Hepatocyte (in vitro differentiated cells): Measurements from ENCODE around the gene ARCN1. TPM values are rescaled to one million over a fixed set of nuclear protein-coding genes. Genes with fewer than 3 reads are reported as not detected.
"Not testable (repeated sequence)": the region's sequence is repeated elsewhere in the genome, so short reads cannot be mapped to it uniquely, and the experiment has no call there.

ENCODE experiments used
- DNase-seq: peaks from one replicate; pipeline ENCODE4 v3.0.0-alpha.2; 2016; ENCODE audit warnings: low spot score
- H2AFZ ChIP-seq: fragments of 200-600 bp; sonication (generic); 2 replicates; pipeline ENCODE4 v1.6.0; 2016; ENCODE audit warnings: antibody characterized with exemption, mild to moderate bottlenecking
- H3K27ac ChIP-seq: fragments of 200-600 bp; sonication (generic); 2 replicates; pipeline ENCODE4 v1.5.1; 2016; ENCODE audit warnings: mild to moderate bottlenecking
- H3K27me3 ChIP-seq: fragments of 200-600 bp; sonication (generic); 2 replicates; pipeline ENCODE4 v1.6.1; 2016
- H3K36me3 ChIP-seq: fragments of 200-600 bp; sonication (generic); replicated peaks from 2 replicates; pipeline ENCODE4 v1.5.1; 2016; ENCODE audit warnings: low read depth; ENCODE audit not compliant: insufficient read depth
- H3K4me1 ChIP-seq: fragments of 200-600 bp; sonication (generic); 2 replicates; pipeline ENCODE4 v1.5.1; 2016; ENCODE audit warnings: mild to moderate bottlenecking, moderate library complexity; ENCODE audit not compliant: insufficient read depth
- H3K4me2 ChIP-seq: fragments of 200-600 bp; sonication (generic); 2 replicates; pipeline ENCODE4 v1.6.0; 2016
- H3K4me3 ChIP-seq: fragments of 200-600 bp; sonication (generic); 2 replicates; pipeline ENCODE4 v1.5.1; 2016; ENCODE audit warnings: mild to moderate bottlenecking
- H3K79me2 ChIP-seq: fragments of 200-600 bp; sonication (generic); 2 replicates; pipeline ENCODE4 v1.6.0; 2017; ENCODE audit warnings: mild to moderate bottlenecking
- H3K9me2 ChIP-seq: fragments of 200-600 bp; sonication (generic); replicated peaks from 2 replicates; pipeline ENCODE4 v1.6.0; 2017; ENCODE audit warnings: mild to moderate bottlenecking; ENCODE audit not compliant: insufficient read depth
- H3K9me3 ChIP-seq: fragments of 200-600 bp; sonication (generic); 2 replicates; pipeline ENCODE4 v1.5.1; 2016; ENCODE audit warnings: low read depth, mild to moderate bottlenecking
- H4K20me1 ChIP-seq: fragments of 200-600 bp; sonication (generic); 2 replicates; pipeline ENCODE4 v1.6.0; 2016; ENCODE audit warnings: mild to moderate bottlenecking; ENCODE audit not compliant: insufficient read depth, poor library complexity, severe bottlenecking
- EZH2 ChIP-seq: fragments of 200-600 bp; sonication (generic); IDR thresholded peaks from 2 replicates; pipeline ENCODE4 v1.6.1; 2016; ENCODE audit warnings: antibody characterized with exemption, mild to moderate bottlenecking, borderline replicate concordance
- EZH2phosphoT487 ChIP-seq: fragments of 200-600 bp; sonication (generic); IDR thresholded peaks from one replicate; pipeline ENCODE4 v1.6.1; 2018; ENCODE audit warnings: antibody characterized with exemption, mild to moderate bottlenecking, low read depth, moderate library complexity; ENCODE audit not compliant: unreplicated experiment, severe bottlenecking
- WGBS: methylation state at CpG from one replicate; pipeline ENCODE4 v1.1.6; 2016; ENCODE audit warnings: low lambda C conversion rate; ENCODE audit errors: missing lambda C conversion rate; 5-methylcytosine and 5-hydroxymethylcytosine counted together
- polyA plus RNA-seq: library from polyadenylated mRNA; unstranded; fragments of >200 nt; fragmentation: Nextera tagmentation; extraction: Ambion mirVana; gene quantifications from 2 replicates; pipeline ENCODE4 v1.2.1, GENCODE V29; 2016
- total RNA-seq: library from RNA; depleted of rRNA; stranded (reverse); fragments of >200 nt; gene quantifications from 2 replicates; pipeline ENCODE4 v1.2.3, GENCODE V29; 2014
- TF ChIP-seq, protein P1 (sequence below): fragments of 200-600 bp; sonication (generic); IDR thresholded peaks from 2 replicates; pipeline ENCODE4 v1.5.1; 2016; ENCODE audit warnings: antibody characterized with exemption, mild to moderate bottlenecking; ENCODE audit not compliant: poor library complexity

ARCN1 gene
- total and polyA plus RNA-seq, 2 experiments from 2014 or later = 166 to 190 TPM

DNA sequence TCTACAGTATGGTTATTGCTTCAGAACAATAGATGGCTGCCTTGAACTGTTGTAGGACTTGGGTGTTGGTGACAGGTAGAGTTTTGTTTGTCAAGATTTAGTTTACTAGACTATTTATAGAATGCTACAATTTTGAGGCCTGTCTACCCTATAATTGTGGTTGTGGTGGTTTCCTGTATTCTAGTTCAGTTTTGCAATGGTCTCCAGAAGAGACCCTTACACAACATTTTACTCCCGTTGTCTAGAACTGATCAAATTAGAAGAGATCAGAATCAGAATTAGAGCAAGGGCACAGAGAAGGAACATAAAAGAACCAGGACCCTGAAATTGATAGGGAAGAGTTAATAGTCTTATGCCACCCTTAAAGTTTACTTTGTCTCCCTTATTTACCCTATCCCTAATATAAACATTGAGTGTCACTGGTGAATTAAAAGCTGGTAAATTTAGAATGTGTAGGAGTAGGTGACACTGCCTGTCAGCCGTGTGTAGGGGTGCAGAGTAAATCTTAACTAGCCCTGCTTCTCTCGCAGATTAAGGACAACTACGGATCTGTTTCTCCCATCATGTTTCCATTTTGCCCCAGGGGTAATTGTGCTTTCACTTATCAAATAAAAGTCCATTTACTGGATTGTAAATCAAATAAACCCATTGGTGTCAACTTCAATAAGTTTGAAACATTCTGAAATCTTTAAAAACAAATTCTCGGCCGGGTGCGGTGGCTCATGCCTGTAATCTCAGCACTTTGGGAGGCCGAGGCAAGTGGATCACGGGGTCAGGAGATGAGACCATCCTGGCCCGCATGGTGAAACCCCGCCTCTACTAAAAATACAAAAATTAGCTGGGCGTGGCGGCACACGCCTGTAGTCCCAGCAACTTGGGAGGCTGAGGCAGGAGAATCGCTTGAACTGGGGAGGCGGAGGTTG, 24.3 kb downstream of the ARCN1 start:
- Histone ChIP-seq H3K4me1 (no peaks in the 10 kb centered on the region), H4K20me1 (peaks cover 10% of the 10 kb centered on the region), H3K36me3 (no peaks in the 10 kb centered on the region), H3K9me2 (no peaks in the 10 kb centered on the region), H2AFZ (no peak overlapping the region), H3K4me3 (no peak overlapping the region), H3K79me2 (peaks cover 22% of the 10 kb centered on the region), H3K27me3 (no peaks in the 10 kb centered on the region), H3K27ac (no peak overlapping the region), H3K4me2 (no peak overlapping the region), H3K9me3 (no peaks in the 10 kb centered on the region)
- DNase-seq = no peak
- TF ChIP-seq EZH2 (no peak), EZH2phosphoT487 (no peak)
- TF ChIP-seq, protein P1, sequence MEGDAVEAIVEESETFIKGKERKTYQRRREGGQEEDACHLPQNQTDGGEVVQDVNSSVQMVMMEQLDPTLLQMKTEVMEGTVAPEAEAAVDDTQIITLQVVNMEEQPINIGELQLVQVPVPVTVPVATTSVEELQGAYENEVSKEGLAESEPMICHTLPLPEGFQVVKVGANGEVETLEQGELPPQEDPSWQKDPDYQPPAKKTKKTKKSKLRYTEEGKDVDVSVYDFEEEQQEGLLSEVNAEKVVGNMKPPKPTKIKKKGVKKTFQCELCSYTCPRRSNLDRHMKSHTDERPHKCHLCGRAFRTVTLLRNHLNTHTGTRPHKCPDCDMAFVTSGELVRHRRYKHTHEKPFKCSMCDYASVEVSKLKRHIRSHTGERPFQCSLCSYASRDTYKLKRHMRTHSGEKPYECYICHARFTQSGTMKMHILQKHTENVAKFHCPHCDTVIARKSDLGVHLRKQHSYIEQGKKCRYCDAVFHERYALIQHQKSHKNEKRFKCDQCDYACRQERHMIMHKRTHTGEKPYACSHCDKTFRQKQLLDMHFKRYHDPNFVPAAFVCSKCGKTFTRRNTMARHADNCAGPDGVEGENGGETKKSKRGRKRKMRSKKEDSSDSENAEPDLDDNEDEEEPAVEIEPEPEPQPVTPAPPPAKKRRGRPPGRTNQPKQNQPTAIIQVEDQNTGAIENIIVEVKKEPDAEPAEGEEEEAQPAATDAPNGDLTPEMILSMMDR = no peak
- whole genome bisulfite sequencing = 88% methylated on average over 16 of the region's 16 CpGs

DNA sequence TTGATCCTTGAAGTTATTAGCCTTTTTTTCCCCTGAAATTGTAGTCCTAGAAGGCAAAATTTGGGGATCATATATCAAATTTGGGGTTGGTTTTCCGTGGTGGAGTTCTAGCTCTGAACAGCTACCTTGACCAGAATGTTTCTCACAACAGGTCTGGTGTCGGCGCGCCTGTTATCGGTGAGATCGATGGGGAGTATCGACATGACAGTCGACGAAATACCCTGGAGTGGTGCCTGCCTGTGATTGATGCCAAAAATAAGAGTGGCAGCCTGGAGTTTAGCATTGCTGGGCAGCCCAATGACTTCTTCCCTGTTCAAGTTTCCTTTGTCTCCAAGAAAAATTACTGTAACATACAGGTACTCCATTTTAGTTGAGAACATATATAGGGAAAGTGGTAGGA, 25.3 kb downstream of the ARCN1 start:
- TF ChIP-seq EZH2phosphoT487 (no peak), EZH2 (no peak)
- TF ChIP-seq, protein P1 = no peak
- Histone ChIP-seq H3K79me2 (peaks cover 22% of the 10 kb centered on the region), H2AFZ (no peak overlapping the region), H3K9me3 (no peaks in the 10 kb centered on the region), H3K27ac (no peak overlapping the region), H3K9me2 (no peaks in the 10 kb centered on the region), H3K36me3 (no peaks in the 10 kb centered on the region), H3K4me3 (no peak overlapping the region), H4K20me1 (peaks cover 10% of the 10 kb centered on the region), H3K4me1 (peaks cover 5% of the 10 kb centered on the region), H3K27me3 (no peaks in the 10 kb centered on the region), H3K4me2 (no peak overlapping the region)
- no peak for DNase-seq
- over 99% methylated on average over 9 of the region's 9 CpGs for WGBS

- Histone ChIP-seq H4K20me1 (peaks cover 4% of the 10 kb centered on the region), H3K27me3 (no peaks in the 10 kb centered on the region), H3K4me1 (peaks cover 36% of the 10 kb centered on the region), H3K79me2 (peaks cover 3% of the 10 kb centered on the region), H3K9me3 (no peaks in the 10 kb centered on the region), H3K27ac (no peak overlapping the region), H3K4me3 (no peak overlapping the region), H3K9me2 (no peaks in the 10 kb centered on the region), H3K4me2 (no peak overlapping the region), H3K36me3 (no peaks in the 10 kb centered on the region), H2AFZ (no peak overlapping the region)
- no peak for DNase-seq
- 62% methylated on average over 3 of the region's 3 CpGs for WGBS
- TF ChIP-seq EZH2phosphoT487 (no peak), EZH2 (no peak)
- TF ChIP-seq, protein P1 = no peak
Observed at GRCh38 chr11:118602331-118602730, 30.1 kb downstream of the ARCN1 start.

- H3K79me2 ChIP-seq, H3K9me3 ChIP-seq, DNase-seq, H3K4me2 ChIP-seq, H3K36me3 ChIP-seq, H4K20me1 ChIP-seq, H2AFZ ChIP-seq, H3K27me3 ChIP-seq, H3K4me3 ChIP-seq, H3K9me2 ChIP-seq: not testable (repeated sequence)
- H3K4me1 ChIP-seq = peaks cover 44% of the 10 kb centered on the region
- peak overlapping the region; percentile 80 for H3K27ac ChIP-seq
- WGBS = 91% methylated on average over 8 of the region's 8 CpGs
Observed at GRCh38 chr11:118603709-118604108, 31.5 kb downstream of the ARCN1 start.
